GM13977 (cell line): Measurements from ENCODE around the gene TAPBPL.

Experiments
- DNase-seq: peaks from one replicate; pipeline ENCODE4 v3.0.0; 2012; ENCODE audit warnings: low spot score
- CTCF ChIP-seq: IDR thresholded peaks from 2 replicates; pipeline ENCODE4 v1.5.1; 2012; ENCODE audit warnings: mild to moderate bottlenecking, control low read depth; ENCODE audit not compliant: insufficient read depth; ENCODE audit errors: extremely low read depth, missing control alignments
- in situ Hi-C: fragments of 300-500 bp; cut with MboI; formaldehyde crosslinking; loops from one replicate; pipeline ENCODE4 v1.12.0; 2022; ENCODE audit warnings: low sequenced_read_pairs, low pct_unique_long_range_greater_than_20kb, mixed read lengths, inconsistent platforms; ENCODE audit not compliant: unreplicated experiment

TAPBPL gene

DNA sequence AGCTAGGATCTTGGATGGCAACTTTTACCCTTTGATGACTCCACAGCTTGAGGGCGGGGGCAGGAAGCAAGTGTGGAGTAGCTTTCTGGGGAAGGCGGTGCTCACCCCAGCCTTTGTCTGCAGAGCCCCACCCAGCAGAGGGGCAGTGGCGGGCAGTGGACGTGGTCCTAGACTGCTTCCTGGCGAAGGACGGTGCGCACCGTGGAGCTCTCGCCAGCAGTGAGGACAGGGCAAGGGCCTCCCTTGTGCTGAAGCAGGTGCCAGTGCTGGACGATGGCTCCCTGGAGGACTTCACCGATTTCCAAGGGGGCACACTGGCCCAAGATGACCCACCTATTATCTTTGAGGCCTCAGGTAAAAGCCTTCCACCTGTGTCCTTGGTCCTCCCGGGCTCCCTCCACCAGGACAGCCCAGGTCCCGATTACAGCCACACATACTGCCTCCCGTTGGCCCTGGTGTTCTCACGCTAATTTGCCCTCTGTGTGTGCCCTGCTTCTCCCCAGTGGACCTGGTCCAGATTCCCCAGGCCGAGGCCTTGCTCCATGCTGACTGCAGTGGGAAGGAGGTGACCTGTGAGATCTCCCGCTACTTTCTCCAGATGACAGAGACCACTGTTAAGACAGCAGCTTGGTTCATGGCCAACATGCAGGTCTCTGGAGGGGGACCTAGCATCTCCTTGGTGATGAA, 1.2 kb downstream of the TAPBPL start:
- DNase-seq = no peak
- in situ Hi-C loops = no loop called here
- TF ChIP-seq CTCF = no peak

- in situ Hi-C loops = no loop called here
- TF ChIP-seq CTCF = no peak
- DNase-seq = no peak
Observed at GRCh38 chr12:6457220-6457945, 5.5 kb downstream of the TAPBPL start.

DNA sequence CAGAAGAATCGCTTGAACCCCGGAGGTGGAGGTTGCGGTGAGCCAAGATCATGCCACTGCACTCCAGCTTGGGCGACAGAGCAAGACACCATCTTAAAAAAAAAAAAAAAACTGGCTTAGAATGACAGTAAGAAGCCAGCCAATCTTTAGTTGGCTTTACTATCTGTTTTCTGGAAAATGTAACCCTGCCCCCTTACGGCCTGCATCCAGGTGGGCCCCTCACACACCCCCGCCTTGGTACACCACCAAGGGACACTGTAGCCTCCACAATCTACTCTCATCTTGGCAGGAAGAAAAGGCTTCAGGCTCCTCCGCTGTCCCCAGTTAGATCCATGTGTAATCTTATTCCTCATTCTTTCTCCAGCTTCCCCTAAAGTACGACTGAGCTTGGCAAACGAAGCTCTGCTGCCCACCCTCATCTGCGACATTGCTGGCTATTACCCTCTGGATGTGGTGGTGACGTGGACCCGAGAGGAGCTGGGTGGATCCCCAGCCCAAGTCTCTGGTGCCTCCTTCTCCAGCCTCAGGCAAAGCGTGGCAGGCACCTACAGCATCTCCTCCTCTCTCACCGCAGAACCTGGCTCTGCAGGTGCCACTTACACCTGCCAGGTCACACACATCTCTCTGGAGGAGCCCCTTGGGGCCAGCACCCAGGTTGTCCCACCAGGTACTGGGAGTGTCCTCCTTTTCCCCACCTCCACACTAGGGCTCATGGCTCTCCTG, 6.6 kb downstream of the TAPBPL start:
- TF ChIP-seq CTCF = no peak
- DNase-seq = no peak
- in situ Hi-C loops = no loop called here

GRCh38 chr12:6459004-6459337, 7.1 kb downstream of the TAPBPL start:
- no peak for TF ChIP-seq CTCF
- in situ Hi-C loops = no loop called here
- no peak for DNase-seq

- no peak for TF ChIP-seq CTCF
- in situ Hi-C loops = loop anchor here (5.0 to 10.0 kb wide), 2 partner anchors 39 to 126 kb away; no protein-coding TSS in a partner anchor
- DNase-seq = no peak
Observed at GRCh38 chr12:6460751-6461371, 9.0 kb downstream of the TAPBPL start.
